Epithelial cell of esophagus (primary cell): ENCODE data around the gene NR2F2.

Experiments
- DNase-seq: peaks from one replicate; pipeline ENCODE4 v3.0.0; 2010; ENCODE audit warnings: low read depth
- H3K4me3 ChIP-seq: 2 replicates; pipeline ENCODE4 v1.5.1; 2011; ENCODE audit warnings: mild to moderate bottlenecking, low read length, control low read depth
- CTCF ChIP-seq: IDR thresholded peaks from 2 replicates; pipeline ENCODE4 v1.5.1; 2011; ENCODE audit warnings: low read depth, mild to moderate bottlenecking, low read length, control low read depth, inconsistent platforms; ENCODE audit not compliant: insufficient read depth; ENCODE audit errors: missing control alignments

NR2F2 gene

GRCh38 chr15:96353416-96353929 lies 23.0 kb downstream of the NR2F2 start:
- TF ChIP-seq CTCF = no peak
- no peak for DNase-seq
- H3K4me3 ChIP-seq = peak overlapping the region; percentile 53

- TF ChIP-seq CTCF = peak; percentile 65
- peak; percentile 50 for DNase-seq
- peak overlapping the region; percentile 53 for H3K4me3 ChIP-seq
Measured at GRCh38 chr15:96353930-96354730, 23.6 kb downstream of the NR2F2 start.

GRCh38 chr15:96354731-96355567 lies 24.4 kb downstream of the NR2F2 start:
- peak; percentile 67 for TF ChIP-seq CTCF
- peak overlapping the region; percentile 53 for H3K4me3 ChIP-seq
- DNase-seq = peak; percentile 87

- no peak for TF ChIP-seq CTCF
- H3K4me3 ChIP-seq = no peak overlapping the region
- DNase-seq = no peak
Measured at GRCh38 chr15:96355568-96356187, 25.2 kb downstream of the NR2F2 start.

- TF ChIP-seq CTCF = peak; percentile 84
Measured at GRCh38 chr15:96356494-96357455, 26.3 kb downstream of the NR2F2 start.

More at GRCh38 chr15:96356494-96357455, 26.3 kb downstream of the NR2F2 start:
- H3K4me3 ChIP-seq = peak overlapping the region; percentile 58
- DNase-seq = peak; percentile 88
